ENCODE data around the gene KCNIP1.

Gene KCNIP1

DNA sequence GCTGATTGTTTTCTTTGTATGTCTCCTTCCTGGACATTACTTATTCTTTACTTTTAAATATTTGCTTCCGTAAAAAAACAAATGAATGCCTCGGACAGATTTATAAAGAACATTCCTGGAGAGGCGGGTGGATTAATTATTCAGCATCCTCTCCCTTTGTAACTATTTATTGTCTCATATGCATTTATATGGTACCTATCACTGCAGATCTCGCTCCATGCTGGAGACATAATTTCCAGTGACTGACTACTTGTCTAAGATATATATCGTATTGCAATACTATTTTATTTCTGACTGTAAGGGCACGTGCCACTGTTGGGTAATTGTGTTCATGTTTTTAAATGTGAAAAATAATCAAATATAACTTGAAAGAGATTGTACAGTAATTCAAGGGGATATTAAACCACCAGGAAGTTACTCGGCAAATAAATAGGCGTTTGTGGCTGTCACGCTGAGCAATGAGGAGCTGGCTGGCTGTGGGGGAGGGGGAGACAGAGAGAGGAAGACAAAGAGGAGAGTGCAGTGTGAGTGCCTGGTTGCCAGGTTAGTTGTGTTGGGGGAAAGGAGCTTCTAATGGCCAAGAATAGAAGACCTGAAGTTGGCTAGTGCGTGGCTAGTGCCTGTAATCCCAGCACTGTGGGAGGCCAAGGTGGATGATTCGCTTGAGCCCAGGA, 147.9 kb downstream of the KCNIP1 start:
- no peak for DNase-seq

DNA sequence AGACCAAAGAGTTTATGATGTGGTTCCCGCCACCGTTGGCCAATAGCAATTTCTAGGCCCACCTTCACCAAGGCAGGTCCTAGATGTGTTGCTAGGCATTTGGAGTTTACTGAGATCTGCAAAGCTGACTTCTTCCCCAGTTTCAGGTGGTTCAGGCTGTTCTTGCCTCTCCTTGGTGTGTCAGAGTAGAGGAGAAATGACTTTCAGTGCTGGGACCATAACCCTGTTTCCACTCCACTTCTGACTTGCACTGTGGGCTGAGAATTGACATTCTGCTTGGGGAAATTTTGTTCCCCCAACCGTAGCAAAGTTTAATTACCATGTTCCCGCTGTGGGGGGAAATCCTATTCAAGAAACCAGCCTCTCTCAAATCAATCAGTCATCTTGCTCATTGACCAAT, 151.7 kb downstream of the KCNIP1 start:
- no peak for DNase-seq

DNA sequence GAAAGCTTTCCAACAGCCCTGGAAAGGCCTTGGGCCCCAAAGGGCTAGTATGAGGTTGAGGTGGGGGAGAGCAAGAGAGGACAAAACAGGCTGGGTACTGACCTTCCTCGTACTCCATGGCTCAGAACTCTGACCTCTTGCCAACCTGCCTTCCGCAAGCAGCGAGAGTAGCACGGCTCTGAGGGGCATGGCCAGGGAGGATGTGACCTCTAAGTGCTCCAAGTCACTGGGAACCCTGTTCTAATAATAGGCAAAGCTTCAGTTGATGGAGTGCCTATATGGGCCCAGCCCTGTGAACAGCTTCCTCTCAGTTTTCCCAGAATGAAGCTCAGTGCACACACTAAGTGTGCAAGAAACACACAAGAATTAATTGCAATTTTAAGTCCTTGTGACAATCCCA, 152.1 kb downstream of the KCNIP1 start:
- no peak for DNase-seq

DNA sequence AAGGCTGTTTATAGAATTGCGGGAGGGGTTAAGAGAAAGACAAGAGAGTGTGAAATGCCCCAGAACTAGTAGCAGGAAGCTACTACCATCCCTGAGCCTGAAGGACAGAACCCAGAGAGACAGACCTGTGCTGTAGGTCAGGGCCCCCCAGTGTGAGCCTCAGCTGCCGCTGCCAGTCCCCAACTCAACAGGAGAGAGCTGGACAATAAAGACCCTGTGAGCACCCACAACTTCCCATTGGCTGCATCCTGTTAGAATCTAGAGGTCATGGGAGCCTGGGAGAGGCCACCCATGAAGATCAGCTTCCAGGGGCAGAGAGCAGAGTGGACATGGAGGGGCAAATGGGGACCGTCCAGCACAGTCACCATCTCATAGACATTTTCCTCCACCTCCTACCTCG, 152.5 kb downstream of the KCNIP1 start:
- no peak for DNase-seq

DNA sequence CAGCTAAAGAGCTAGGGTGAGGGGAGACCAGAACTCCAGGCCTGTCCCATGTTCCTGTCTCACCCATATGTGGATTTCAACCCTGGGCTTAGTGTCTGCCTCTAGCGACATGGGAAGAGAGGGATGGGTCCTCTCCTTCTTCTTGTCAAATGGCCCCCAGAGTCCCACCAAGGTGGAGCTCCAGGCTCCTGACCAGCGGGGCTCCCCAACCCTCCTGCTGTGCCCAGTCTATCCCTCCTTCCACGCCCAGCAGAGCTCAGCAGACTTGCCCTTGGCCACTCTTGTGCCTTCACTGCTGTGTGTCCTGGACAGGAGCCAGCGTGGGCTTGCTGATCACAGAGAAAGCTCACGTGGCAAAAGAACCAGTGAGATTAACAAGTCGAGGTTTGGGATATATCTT, 156.7 kb downstream of the KCNIP1 start:
- DNase-seq, result no peak

DNA sequence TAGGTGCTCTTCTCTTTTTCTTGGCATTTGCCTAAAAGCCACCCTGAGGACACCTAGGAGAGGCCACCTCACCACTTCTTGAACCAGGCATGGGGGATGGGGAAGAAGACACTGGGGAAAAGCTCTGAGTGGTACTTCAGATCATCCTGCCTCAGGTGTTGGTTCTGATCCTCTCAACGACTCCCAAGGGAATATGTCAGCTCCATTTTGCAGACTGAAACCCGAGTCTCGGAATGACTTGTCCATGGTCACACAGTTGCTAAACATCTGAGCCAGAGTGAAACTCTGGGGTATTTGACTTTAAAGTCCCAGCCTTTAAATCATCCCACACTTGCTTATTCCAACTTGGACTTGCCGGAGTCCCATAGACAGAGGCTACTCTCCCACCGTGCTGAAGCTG, 159.1 kb downstream of the KCNIP1 start:
- DNase-seq, result no peak

DNA sequence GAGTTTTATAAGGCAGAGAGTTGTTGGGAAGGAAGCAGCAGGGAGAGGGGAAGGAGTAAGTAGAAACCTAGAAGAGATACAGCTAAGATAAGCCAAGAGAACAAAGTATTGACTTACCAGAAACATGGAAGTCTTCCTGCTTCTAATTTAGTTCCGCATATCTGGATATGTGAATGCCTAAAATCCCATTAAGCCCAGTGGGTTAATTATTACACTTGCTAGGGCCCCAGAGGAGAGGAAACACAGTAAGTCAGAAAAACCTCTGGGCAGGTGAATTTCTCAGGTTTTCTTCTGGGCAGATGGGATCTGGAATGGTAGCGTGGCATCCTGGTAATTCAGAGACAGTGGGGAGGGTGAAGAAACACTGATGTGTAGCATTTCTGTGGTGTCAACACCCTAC, 175.0 kb downstream of the KCNIP1 start:
- DNase-seq, result no peak

DNA sequence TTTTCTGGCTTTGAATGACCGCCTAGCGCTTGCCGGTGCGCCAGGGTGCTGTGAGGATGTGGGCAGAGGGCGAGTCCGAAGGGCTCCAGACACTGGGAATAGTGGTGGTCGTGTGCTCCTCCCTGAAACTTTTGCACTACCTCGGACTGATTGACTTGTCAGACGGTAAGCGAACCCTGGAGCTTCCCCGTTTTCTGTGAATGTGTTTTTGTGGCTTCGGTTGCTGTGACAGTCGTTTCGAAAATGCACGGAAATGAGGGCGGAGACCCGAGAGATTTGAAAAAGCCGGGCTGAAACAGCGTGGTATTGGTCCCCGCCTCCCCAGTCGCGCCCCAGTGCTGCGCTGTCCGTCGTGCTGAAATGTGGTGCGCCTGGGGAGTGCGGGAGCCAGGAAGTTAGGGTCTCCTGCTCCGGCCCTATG, 177.2 kb downstream of the KCNIP1 start:
- DNase-seq, result no peak

DNA sequence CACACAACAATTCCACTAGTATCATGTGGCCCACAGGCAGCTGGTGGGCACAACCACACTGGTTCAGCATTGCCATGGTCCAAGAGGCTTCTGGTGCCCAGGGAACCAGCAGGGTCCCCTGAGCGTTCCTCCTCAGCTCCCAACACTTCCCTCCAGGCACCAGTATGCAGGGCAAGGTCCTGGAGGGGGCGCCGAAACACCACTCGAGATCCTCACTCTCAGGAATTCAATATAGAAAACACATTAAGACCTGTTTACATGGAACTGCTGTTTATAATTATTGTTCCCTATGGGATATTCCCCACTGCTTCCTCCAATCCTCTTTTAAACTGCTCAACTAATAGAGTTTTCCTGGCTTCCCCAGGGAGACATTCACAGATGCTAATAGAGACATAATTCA, 187.8 kb downstream of the KCNIP1 start:
- no peak for DNase-seq

DNA sequence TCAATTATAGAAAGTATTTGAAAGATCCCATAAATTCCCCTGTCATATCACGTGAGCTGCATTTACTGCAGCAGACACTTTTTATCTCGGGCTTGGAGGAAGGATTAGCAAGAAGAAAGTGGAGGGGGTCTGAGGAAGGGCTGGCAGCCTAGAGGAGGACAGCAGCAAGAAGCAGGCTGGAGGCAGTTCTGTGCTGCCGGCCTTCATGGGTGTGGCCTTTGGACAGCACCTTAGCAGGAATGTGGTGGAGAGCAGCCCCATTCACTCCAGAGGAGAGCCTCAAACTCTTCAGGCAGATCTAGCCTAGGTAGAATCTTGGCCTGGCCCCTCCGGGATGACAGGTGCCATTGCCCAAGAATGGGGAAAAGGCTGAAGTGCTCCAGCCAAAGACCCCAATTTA, 189.9 kb downstream of the KCNIP1 start:
- no peak for DNase-seq

DNA sequence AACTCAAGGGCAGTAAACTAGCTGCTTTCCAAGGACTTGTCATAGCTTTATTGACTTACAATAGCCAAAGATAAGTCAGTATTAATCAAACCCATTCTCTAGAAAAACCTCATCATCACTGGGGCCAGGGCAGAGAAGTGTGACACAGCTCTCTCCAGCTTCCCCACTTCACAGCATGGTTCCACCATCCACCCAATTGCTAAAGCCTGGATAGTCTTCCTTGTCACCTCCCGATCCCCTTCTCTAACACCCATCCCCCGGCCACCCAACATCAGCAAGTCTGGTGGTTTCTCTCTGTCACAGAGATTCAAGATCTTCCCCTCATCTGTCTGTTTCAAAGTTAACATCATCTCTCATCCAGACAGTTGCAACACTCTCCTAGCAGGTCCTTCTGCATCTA, 191.1 kb downstream of the KCNIP1 start:
- no peak for DNase-seq

DNA sequence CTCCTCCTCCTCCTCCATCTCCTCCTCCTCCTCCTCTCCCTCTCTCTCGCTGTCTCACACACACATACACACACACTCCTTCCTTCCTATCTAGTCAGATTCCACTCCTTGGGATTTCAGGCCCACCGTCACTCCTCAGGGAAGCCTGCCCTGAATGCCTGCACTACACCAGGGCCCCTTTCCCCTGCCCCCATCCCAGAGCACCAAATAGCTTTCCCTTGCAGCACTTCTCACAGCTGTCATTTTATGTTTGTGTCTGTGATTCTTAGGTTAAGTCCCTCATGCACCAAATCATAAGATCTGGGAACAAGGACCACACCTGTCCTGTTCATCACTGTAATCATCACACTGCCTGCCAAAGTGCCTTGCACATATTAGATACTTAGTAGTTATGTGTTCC, 193.2 kb downstream of the KCNIP1 start:
- DNase-seq, result no peak

DNA sequence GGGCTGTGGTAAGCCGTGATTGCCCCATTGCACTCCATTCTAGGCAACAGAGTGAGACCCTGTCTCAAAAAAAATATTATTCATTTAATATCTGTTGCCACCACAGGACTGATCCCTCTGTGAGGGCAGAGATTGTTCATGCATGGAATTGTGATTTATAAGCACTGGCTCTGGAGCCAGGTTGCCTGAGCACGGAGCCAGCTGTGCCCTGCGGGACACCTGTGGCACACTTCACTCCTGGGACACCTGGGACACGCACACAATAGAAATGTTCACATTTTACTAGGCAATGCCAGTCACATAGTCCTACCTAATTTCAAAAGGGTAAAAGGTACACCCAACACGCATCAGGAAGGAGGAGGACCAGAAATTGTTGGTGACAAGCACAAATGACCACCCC, 196.7 kb downstream of the KCNIP1 start:
- no peak for DNase-seq

DNA sequence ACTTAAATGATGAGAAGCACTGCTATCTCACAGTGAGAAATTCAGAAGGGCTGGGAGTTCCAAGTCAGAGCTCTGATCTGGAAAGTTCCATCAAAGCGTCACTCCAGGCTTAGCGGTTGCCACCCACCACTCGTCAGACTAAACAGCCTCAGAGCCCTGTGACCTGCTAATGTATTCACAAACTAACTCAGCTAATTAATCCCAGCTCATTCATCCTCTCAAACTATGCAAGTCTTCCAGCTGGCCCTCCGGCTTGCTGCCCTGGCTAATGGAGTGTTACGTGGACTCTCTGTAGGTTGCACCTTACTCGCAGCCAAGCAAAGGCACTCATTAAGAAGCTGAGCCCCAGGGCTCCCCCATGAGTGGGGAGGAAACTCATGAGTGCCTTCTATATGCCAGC, 197.5 kb downstream of the KCNIP1 start:
- DNase-seq, result no peak

DNA sequence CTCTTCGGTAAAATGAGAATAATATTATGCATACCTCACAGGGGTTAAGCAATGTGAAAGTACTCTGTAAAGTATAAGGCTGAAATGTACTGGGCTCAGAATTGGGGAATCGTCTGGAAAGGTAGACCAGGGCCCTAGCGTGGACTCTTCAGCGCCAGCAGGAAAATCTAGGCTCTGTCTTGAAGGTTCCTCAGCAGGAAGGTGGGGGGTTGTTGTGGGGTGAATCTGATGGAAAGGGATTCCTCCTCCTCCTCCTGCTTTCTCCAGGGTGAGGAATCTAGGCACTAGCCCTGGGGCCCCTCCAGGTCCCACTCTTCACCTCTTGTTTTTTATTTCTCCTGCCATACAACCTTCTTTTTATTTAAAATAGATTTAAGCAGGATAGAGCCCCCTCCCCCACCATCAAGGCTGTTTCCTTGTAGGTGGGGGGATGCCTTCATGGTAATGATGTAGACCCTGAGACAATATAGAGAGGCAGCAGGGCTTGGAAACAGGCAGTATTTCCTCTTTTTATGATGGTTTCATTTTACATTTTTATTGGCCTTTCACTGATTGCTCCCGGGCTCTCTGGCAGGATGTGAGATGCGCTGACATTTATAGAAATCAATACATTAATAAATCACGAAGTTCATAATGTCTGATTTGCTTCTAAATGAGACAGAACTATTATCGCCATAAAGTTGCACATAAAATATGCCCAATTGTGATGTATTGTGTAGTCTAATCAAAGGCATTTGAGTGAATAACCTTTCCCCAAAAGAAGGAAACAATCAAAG, 200.8 kb downstream of the KCNIP1 start:
- no peak for DNase-seq

DNA sequence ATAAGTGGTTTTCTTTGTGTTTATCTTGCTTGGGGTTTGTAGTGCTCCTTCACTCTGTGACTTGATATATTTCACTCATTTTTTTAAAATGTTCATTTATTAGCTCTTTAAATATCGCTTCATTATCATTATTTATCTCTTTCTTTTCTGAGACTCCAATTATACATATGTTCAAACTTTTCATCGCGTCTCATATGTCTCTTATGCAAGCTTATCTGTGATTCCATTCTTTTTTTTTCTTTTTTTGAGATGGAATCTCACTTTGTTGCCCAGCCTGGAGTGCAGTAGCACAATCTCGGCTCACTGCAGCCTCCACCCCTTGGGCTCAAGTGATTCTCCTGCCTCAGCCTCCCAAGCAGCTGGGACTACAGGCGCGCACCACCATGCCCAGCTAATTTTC, 205.8 kb downstream of the KCNIP1 start:
- no peak for DNase-seq

DNA sequence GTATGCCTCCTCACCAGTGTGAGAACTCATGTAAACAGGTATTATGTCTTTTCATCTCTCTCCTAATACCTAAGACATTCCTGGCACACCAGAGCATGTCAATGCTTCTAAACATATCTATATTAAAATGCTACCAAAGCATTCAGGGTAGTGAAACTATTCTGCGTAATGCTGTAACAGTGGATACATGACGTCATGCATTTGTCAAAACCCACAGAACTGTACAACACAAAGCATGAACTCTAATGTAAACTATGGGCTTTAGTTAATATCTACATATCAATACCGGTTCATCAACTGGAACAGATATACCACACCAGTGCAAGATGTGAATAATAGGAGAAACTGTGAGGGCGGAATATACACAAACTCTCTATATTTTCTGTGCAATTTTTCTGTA, 207.5 kb downstream of the KCNIP1 start:
- DNase-seq, result no peak

DNA sequence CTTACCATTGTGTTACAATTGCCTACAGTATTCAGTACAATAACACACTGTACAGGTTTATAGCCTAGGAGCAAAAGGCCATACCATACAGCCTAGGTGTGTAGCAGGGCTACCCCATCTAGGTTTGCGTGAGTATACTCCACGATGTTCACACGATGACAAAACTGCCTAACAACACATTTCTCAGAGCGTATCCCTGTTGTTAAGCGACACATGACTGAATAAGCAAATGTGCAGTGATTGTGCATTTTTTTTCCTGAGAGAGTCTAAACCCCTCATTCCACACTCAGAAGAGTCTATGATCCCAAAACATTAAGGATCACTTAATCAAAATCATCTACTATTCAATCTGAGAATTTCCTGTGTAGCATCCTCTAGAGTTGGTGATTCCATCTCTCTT, 211.3 kb downstream of the KCNIP1 start:
- DNase-seq, result no peak

DNA sequence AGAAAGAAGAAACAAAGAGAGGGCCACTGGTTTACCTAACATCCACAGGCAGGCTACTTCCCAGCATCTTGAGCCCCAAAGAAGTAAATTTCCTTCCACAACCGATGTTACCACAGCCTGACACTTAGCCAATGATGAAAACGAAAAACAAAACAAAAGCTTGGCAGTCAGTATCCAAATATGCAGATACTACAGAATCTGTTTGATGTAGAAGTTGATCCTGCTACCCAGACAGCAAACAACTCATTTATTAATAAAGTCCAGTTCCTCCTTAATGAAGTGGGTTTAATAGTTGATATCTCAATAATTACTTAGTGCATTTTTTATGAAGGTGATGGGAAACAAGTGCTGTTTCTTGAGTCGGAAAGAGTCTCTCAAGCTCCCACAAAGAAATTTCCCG, 212.6 kb downstream of the KCNIP1 start:
- no peak for DNase-seq

DNA sequence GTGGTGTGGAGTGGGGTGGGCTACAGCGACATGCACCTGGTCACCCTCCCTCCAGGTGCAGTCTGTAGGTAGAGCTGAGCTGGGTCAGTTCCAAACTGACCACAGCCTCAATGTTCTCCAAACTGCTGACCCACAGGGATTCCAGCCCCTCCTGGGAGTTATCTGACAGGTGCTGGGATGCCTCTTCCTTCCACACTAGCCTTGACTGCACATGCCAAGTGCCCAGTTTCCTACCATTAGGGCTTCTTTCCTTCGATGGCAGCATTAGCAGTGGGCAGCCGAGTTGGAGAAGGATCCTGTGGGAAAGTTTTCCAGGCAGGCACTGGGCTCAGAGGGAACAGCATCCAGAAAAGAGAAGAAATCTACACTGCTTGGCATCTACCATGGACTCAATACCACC, 215.7 kb downstream of the KCNIP1 start:
- DNase-seq, result no peak

DNA sequence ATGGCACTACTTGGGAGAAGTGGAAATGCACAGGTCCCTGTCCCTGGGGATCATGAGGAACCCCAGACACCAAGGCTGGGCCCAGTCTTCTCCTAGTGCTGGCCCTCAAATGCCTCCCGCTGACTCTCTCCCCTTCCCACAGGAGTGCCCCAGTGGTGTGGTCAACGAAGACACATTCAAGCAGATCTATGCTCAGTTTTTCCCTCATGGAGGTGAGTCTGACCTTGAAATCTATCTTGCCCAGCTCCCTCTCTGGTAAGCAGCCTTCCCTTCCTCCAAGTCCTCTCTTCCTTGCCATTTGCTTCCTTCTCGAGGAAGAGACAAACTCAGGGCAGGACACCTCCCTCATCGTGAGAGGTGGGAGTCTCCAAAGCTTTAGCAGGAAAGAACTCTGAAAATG, 216.4 kb downstream of the KCNIP1 start:
- DNase-seq, result no peak

DNA sequence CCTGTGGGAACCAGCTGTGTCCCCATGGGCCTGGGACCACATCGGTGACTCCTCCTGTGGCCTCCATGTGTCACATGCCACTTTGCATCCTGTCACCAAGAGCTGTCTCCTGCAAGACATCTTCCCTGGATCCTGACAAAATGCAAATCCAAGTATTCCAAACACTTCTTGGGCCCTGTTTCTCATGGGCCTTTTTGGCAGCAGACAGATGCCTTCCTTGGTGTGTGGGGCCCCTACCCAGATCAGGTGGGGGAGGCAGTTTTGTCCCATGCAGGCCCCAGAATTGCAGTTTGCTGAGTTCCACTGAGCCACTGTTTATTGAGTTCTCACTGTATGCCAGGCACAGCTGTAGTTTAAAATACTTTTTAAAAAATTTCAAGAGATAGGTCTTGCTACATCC, 217.2 kb downstream of the KCNIP1 start:
- no peak for DNase-seq

DNA sequence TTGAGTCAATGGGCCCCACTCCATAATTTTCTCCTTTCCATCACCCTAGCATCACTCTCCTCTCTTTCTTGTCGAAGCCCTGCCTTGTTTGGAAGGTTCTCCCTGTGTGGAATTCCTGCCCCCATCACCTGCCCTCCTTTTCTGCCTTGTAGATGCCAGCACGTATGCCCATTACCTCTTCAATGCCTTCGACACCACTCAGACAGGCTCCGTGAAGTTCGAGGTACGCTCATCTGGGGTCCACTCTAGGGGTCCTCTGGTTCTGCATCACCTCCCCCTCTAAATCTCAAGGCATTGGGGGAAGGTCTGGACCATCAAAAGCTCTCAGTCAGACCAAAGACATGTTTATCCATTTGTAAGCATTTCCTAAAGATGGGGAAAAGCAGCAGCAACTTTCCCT, 217.9 kb downstream of the KCNIP1 start:
- no peak for DNase-seq

DNA sequence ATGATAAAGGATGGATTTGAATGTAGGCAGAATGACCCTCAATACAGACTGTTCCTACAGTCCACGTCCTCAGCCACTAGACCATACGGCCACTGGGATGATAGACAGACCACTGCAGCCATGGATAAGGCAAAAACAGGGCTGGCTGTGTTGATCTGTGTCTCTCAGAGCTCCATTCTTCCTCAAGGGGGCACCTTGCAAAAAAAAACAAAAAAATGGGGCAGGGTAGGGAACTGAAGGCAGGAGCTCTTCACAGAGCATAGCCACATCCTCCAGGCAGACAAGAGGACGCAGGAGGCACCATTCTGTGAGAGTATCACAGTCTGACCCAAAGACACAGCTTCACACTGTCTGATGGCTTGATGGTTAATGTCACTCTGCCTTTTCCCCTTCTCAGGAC, 218.5 kb downstream of the KCNIP1 start:
- no peak for DNase-seq

DNA sequence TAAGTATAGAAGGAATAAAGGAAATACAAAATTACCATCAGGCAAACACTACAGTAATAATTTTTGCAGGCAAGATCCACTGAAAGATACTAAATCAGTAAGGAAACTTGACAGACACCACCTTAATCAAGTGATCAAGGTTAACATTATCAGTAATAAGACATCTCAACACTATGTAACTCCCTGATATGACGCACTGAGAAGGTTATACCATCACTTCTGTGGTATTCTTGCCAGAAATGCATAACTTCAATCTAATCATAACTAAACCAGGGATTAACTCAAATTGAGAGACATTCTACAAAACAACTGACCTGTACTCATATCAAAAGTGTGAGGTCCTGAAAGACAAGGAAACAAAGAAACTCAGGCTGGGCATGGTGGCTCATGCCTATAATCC, 227.2 kb downstream of the KCNIP1 start:
- no peak for DNase-seq
